PC-9 (cell line): ENCODE results near the gene ZNF467. TPM values are rescaled to one million over a fixed set of nuclear protein-coding genes. Genes with fewer than 3 reads are reported as not detected.

ENCODE experiments used
- BruUV-seq: library from RNA; stranded (reverse); fragments of 400-500 nt; replicated peaks from 2 replicates; lab custom pipeline; 2021; lab: Mats Ljungman, UMichigan
- CTCF ChIA-PET: fragments of 300-600 bp; sonication (Branson Sonifier 250); formaldehyde crosslinking; loops from one replicate; lab custom pipeline; 2022; ENCODE audit warnings: antibody characterized with exemption; lab: Charles Lee
- POLR2A ChIA-PET: fragments of 300-600 bp; sonication (Branson Sonifier 250); formaldehyde crosslinking; loops from one replicate; lab custom pipeline; 2022; ENCODE audit warnings: antibody characterized with exemption; ENCODE audit not compliant: unreplicated experiment; lab: Charles Lee
- DNase-seq, 2 experiments: peaks; one replicate each; pipeline versions ENCODE4 v3.0.0 to v3.0.0-alpha.2; 2015 to 2022; ENCODE audit warnings: mixed read lengths in 1 of 2
- H2AFZ ChIP-seq: fragments of 200-600 bp; sonication (generic); 2 replicates; pipeline ENCODE4 v1.8.1; 2017; ENCODE audit warnings: antibody characterized with exemption
- H3F3A ChIP-seq: fragments of 200-600 bp; sonication (generic); 2 replicates; pipeline ENCODE4 v1.8.1; 2017; ENCODE audit warnings: antibody characterized with exemption, mild to moderate bottlenecking, low read depth; ENCODE audit not compliant: insufficient read depth
- H3K27ac ChIP-seq: fragments of 200-600 bp; sonication (generic); 2 replicates; pipeline ENCODE4 v1.6.1; 2016; ENCODE audit warnings: mixed run types
- H3K27me3 ChIP-seq: fragments of 200-600 bp; sonication (generic); 2 replicates; pipeline ENCODE4 v1.6.1; 2016; ENCODE audit warnings: low read depth, mixed run types; ENCODE audit not compliant: insufficient read depth
- H3K36me3 ChIP-seq: fragments of 200-600 bp; sonication (generic); 2 replicates; pipeline ENCODE4 v1.6.1; 2016; ENCODE audit warnings: low read depth, mixed run types
- H3K4me1 ChIP-seq: fragments of 200-600 bp; sonication (generic); replicated peaks from 2 replicates; pipeline ENCODE4 v1.6.1; 2016; ENCODE audit warnings: mixed run types; ENCODE audit not compliant: insufficient read depth
- H3K4me2 ChIP-seq: fragments of 200-600 bp; sonication (generic); 2 replicates; pipeline ENCODE4 v1.6.1; 2017; ENCODE audit warnings: mixed run types
- H3K4me3 ChIP-seq: fragments of 200-600 bp; sonication (generic); 2 replicates; pipeline ENCODE4 v1.6.1; 2016; ENCODE audit warnings: mixed run types
- H3K79me2 ChIP-seq: fragments of 200-600 bp; sonication (generic); 2 replicates; pipeline ENCODE4 v1.6.1; 2017; ENCODE audit warnings: low read depth, mixed run types
- H3K9me2 ChIP-seq: fragments of 200-600 bp; sonication (generic); 2 replicates; pipeline ENCODE4 v1.8.1; 2017; ENCODE audit warnings: mild to moderate bottlenecking; ENCODE audit not compliant: insufficient read depth
- H3K9me3 ChIP-seq: fragments of 200-600 bp; sonication (generic); 2 replicates; pipeline ENCODE4 v1.8.1; 2016; ENCODE audit warnings: low read depth; ENCODE audit not compliant: insufficient read depth
- H4K20me1 ChIP-seq: fragments of 200-600 bp; sonication (generic); 2 replicates; pipeline ENCODE4 v1.8.1; 2017; ENCODE audit not compliant: insufficient read depth
- EZH2 ChIP-seq: fragments of 200-600 bp; sonication (generic); IDR thresholded peaks from 2 replicates; pipeline ENCODE4 v1.8.0; 2017; ENCODE audit warnings: antibody characterized with exemption, low read depth
- intact Hi-C: fragments of 100-400 bp; cut with micrococcal nuclease; formaldehyde crosslinking; loops from one replicate; pipeline ENCODE4 v1.10.0; 2022; ENCODE audit not compliant: unreplicated experiment
- total RNA-seq: library from RNA; stranded (reverse); gene quantifications from 2 replicates; pipeline ENCODE4 v1.2.3, GENCODE V29; 2021
- TF ChIP-seq, protein P1 (sequence below): fragments of 200-600 bp; sonication (generic); conservative IDR thresholded peaks from 2 replicates; pipeline ENCODE4 v1.6.1; 2017; ENCODE audit warnings: mixed run types, antibody characterized with exemption, mild to moderate bottlenecking, moderate library complexity

ZNF467 gene
- total RNA-seq, 1 experiment from 2014 or later = 6.6 TPM

DNA sequence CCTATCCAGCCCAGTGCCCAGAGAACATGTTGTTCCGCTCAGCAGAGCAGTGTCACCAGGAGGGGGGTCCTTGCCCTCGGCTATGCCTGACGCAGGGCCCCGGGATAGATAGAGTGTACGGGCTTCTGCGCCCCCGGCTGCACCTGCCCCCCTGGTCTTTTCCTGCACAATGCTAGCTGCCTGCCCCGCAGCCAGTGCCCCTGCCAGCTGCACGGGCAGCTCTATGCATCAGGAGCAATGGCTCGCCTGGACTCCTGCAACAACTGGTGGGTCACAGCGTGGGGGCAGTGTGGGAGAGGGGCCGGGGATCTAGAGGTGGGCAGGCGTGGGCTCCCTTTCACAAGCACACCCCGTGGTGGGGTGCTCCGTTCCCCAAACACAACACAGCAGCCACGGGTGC is 33.3 kb upstream of the ZNF467 start:
- intact Hi-C loops = loop anchor here (1.0 to 5.0 kb wide), 3 partner anchors 66 to 470 kb away; partner anchors contain the start of gene ATP6V0E2
- BruUV-seq = no TSS peak

DNA sequence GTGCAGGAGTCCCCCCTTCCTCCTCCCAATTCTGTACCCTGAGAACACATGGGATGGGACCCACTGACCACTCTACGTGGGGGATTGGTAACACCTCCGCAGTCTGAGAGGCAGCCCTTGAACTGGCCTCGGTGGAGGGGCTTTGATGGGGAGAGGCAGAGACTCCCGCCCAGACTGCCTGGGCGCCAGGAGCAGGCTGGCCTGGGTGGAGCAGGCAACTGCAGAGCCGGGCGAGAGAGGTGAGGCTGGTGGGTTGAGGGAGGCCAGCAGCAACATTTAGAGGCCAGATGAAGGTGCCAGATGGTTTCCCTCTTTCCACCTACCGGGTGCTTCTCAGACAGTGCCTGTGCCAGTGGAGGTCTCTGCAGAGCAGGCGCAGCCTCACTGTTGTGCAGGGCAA is 30.7 kb upstream of the ZNF467 start:
- no peak overlapping the region for H3K4me2 ChIP-seq
- no peak for DNase-seq
- no peaks in the 10 kb centered on the region for H3K4me1 ChIP-seq
- no peak overlapping the region for H3K4me3 ChIP-seq
- ChIA-PET CTCF (no interaction called here), POLR2A (no interaction called here)
- H3K9me2 ChIP-seq = no peaks in the 10 kb centered on the region
- peaks cover 63% of the 10 kb centered on the region for H3K27me3 ChIP-seq
- no peaks in the 10 kb centered on the region for H4K20me1 ChIP-seq
- no peak overlapping the region for H2AFZ ChIP-seq
- H3K79me2 ChIP-seq = no peaks in the 10 kb centered on the region
- no peak overlapping the region for H3K27ac ChIP-seq
- intact Hi-C loops = no loop called here
- BruUV-seq = no TSS peak
- TF ChIP-seq EZH2 = no peak
- no peaks in the 10 kb centered on the region for H3K9me3 ChIP-seq
- H3F3A ChIP-seq = no peaks in the 10 kb centered on the region
- no peaks in the 10 kb centered on the region for H3K36me3 ChIP-seq

More for the DNA sequence above, 33.3 kb upstream of the ZNF467 start:
- Histone ChIP-seq H3K79me2 (no peaks in the 10 kb centered on the region), H4K20me1 (no peaks in the 10 kb centered on the region), H2AFZ (no peak overlapping the region), H3K4me3 (no peak overlapping the region), H3K4me1 (no peaks in the 10 kb centered on the region), H3F3A (no peaks in the 10 kb centered on the region), H3K27ac (no peak overlapping the region), H3K4me2 (no peak overlapping the region), H3K27me3 (peaks cover 78% of the 10 kb centered on the region), H3K9me2 (no peaks in the 10 kb centered on the region), H3K9me3 (no peaks in the 10 kb centered on the region), H3K36me3 (no peaks in the 10 kb centered on the region)
- CTCF ChIA-PET = interaction anchor here (0.6 to 1.0 kb wide), 2 partner anchors 19 to 77 kb away, joined by 3 read pairs; no protein-coding TSS in a partner anchor
- POLR2A ChIA-PET = no interaction called here
- TF ChIP-seq, protein P1, sequence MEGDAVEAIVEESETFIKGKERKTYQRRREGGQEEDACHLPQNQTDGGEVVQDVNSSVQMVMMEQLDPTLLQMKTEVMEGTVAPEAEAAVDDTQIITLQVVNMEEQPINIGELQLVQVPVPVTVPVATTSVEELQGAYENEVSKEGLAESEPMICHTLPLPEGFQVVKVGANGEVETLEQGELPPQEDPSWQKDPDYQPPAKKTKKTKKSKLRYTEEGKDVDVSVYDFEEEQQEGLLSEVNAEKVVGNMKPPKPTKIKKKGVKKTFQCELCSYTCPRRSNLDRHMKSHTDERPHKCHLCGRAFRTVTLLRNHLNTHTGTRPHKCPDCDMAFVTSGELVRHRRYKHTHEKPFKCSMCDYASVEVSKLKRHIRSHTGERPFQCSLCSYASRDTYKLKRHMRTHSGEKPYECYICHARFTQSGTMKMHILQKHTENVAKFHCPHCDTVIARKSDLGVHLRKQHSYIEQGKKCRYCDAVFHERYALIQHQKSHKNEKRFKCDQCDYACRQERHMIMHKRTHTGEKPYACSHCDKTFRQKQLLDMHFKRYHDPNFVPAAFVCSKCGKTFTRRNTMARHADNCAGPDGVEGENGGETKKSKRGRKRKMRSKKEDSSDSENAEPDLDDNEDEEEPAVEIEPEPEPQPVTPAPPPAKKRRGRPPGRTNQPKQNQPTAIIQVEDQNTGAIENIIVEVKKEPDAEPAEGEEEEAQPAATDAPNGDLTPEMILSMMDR = no peak
- no peak for TF ChIP-seq EZH2
- DNase-seq = no peak

DNA sequence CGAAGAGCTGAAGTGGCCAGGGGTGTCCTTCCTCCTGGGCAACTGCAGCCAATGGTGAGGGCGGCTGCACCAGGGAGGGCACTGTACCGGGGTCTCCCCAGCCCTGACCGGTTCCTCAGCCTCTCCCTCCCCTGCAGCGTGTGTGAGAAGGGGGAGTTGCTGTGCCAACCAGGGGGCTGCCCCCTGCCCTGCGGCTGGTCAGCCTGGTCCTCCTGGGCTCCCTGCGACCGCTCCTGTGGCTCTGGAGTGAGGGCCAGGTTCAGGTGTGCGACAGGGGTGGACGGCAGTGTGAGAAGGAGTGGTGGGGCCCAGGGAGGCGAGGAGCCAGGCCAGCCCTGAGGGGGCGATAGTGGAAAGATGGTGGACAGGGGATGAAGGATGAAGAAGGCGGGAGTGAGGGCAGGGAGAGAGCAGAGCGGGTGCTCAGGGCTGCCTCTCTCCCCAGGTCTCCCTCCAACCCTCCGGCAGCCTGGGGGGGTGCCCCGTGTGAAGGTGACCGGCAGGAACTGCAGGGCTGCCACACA is 30.2 kb upstream of the ZNF467 start:
- no TSS peak for BruUV-seq
- H3F3A ChIP-seq = no peaks in the 10 kb centered on the region
- no peaks in the 10 kb centered on the region for H4K20me1 ChIP-seq
- no peaks in the 10 kb centered on the region for H3K9me3 ChIP-seq
- H3K9me2 ChIP-seq = no peaks in the 10 kb centered on the region
- no peaks in the 10 kb centered on the region for H3K36me3 ChIP-seq
- intact Hi-C loops = no loop called here
- no peak for DNase-seq
- peaks cover 62% of the 10 kb centered on the region for H3K27me3 ChIP-seq
- no peaks in the 10 kb centered on the region for H3K4me1 ChIP-seq
- H2AFZ ChIP-seq = no peak overlapping the region
- ChIA-PET CTCF (no interaction called here), POLR2A (no interaction called here)
- H3K27ac ChIP-seq = no peak overlapping the region
- no peak overlapping the region for H3K4me3 ChIP-seq
- H3K4me2 ChIP-seq = no peak overlapping the region
- no peaks in the 10 kb centered on the region for H3K79me2 ChIP-seq
- TF ChIP-seq, protein P1 = no peak

DNA sequence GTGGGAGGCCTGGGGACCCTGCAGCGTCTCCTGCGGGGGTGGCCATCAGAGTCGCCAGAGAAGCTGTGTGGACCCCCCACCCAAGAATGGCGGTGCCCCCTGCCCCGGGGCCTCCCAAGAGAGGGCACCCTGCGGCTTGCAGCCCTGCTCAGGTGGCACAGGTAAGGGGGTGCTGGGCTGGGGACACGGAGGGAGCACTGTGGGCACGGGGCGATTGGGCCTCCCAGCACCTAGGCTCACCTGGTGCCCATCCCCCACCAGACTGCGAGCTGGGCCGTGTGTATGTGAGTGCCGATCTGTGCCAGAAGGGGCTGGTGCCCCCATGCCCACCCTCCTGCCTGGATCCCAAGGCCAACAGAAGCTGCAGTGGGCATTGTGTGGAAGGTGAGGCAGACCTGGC is 29.6 kb upstream of the ZNF467 start:
- CTCF ChIA-PET = no interaction called here
- no TSS peak for BruUV-seq

More for the DNA sequence above, 29.6 kb upstream of the ZNF467 start:
- H3K4me3 ChIP-seq = no peak overlapping the region
- no peak overlapping the region for H3K27ac ChIP-seq
- TF ChIP-seq, protein P1 = no peak
- no peak for TF ChIP-seq EZH2
- H4K20me1 ChIP-seq = no peaks in the 10 kb centered on the region
- H2AFZ ChIP-seq = no peak overlapping the region
- intact Hi-C loops = no loop called here
- POLR2A ChIA-PET = no interaction called here
- H3K4me1 ChIP-seq = no peaks in the 10 kb centered on the region
- H3K27me3 ChIP-seq = peaks cover 60% of the 10 kb centered on the region
- no peaks in the 10 kb centered on the region for H3K9me2 ChIP-seq
- no peaks in the 10 kb centered on the region for H3K36me3 ChIP-seq
- H3F3A ChIP-seq = no peaks in the 10 kb centered on the region
- H3K79me2 ChIP-seq = no peaks in the 10 kb centered on the region
- H3K9me3 ChIP-seq = no peaks in the 10 kb centered on the region
- H3K4me2 ChIP-seq = no peak overlapping the region
- DNase-seq = no peak
